GM19324 (cell line): ENCODE measurements around the gene WWC2.
"Not testable (repeated sequence)": the region's sequence is repeated elsewhere in the genome, so short reads cannot be mapped to it uniquely, and the experiment has no call there.

ENCODE experiments used
- ATAC-seq: cut with Tn5 transposase; IDR thresholded peaks from one replicate; pipeline ENCODE4 v1.9.1; 2021; ENCODE audit warnings: mild to moderate bottlenecking, moderate library complexity; ENCODE audit not compliant: unreplicated experiment, low FRiP score

The WWC2 gene

DNA sequence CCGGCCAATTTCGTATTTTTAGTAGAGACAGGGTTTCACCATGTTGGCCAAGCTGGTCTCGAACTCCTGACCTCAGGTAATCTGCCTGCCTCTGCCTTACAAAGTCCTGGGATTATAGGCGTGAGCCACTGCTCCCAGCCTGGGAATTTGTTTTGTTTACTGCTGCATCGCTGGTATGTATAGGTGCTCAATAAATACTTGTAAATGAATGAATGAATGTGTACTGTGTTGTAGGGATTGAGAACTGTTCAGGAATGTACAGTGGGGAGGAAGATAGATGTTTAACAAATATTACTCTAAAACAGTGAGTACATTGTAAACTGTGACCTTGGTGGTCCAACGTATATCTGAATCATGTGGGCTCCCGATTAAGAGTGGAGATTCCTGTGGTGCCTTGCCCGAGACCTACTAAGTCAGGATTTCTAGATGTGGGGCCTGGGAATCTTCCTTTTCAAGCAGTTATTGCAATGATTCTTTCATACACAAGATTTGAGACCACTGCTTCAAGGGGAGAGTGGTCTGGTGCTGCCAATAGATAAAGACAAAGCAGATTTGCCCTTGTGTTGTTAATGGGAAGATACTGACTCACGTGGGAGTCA, 41.0 kb downstream of the WWC2 start:
- ATAC-seq, result no peak

DNA sequence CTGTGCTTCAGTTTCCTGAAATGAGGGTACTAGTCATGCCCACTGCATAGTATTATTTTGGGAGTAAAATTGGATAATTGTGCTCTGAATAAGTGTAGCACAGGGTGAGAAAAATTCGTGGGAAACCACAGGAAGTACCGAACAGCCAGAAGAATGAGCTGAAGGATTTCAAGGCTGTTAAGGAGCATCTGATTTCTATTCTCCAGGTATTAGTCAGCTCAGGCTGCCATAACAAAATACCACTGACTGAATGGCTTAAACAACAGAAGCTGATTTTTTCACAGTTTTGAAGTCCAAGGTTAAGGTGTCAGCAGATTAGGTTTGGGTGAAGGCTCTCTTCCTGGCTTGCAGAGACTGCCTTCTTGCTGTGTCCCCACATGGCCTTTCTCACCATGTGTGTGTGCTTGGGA, 41.9 kb downstream of the WWC2 start:
- ATAC-seq, result no peak

DNA sequence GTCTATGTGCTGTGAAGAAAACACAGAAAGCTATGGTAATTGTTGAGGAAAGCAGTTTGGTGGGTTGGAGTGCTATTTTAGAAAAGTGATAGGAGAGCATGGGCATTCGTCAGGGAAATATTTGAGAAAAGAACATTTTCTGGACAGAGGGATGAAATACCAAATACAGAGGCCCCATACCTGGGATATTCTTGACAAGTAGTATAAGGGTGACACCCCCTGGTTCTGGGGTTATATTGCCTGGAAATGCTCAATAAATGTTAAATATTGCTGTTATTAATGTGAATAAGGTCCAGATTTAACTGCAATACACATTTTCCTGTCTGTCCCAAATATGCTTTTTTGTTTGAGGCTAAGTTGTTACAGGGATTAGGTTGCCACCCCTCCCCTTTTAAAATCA, 42.9 kb downstream of the WWC2 start:
- ATAC-seq, result no peak

DNA sequence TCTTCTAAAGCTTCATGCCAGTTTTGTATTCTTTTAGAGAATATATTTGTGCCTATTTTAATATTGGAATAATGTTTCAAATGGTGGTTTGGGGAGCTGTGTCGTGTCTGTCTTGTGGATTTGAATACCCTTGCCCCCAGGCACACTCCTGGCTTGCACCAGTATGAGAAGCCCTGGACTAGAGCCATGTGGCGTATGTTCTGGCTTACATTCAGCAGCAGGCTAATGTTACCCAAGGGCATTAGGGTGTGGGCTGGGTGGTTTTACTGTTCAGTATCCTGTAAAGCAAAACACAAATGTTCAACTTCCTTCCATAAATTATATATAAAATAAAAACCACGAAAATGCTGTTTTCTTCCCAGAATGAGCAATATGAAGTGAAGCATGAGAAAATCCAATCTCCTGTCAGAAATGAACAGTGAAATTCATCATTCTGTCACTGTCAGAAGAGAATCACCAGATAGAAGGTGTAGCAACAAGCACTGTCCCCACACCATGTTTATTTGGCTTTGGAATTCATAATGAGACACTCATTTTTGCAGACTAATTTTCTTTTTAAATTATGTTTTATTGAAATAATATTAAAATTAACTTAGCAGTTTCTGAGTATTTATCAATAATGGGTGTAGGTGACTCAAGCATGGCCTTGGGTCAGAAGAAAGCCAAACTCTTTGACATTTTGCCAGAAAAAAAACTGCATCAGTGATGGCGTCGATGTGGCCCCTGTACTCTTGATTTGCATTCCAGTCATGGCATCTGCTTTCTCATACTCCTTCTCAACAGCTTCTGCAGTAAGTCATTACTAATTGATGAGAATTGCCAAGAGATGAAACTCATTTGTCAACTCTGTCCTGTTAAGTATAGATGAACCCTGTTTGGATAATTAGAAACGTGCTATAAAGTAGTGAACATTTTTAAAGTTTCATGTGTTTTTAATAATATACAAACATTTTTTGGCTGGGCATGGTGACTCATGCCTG, 43.8 kb downstream of the WWC2 start:
- no peak for ATAC-seq

DNA sequence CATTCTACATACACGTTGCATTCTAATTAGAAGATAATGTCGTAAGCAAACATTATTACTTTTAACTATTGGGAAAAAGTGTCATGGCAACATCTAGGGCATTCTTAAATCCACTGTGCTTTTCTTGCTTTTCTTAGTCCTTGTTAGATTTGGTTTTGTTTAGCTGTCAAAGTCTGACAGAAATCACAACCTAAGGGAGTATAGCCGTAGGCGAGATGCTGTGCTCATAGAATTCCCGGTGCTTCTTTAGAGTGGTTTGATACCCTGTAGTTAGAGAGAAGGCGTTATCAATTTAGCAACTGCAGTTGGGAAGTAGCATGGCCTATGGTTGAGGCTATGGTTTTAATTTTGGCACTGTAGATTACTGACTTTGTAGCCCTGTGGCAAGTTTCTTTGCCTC, 45.7 kb downstream of the WWC2 start:
- no peak for ATAC-seq

DNA sequence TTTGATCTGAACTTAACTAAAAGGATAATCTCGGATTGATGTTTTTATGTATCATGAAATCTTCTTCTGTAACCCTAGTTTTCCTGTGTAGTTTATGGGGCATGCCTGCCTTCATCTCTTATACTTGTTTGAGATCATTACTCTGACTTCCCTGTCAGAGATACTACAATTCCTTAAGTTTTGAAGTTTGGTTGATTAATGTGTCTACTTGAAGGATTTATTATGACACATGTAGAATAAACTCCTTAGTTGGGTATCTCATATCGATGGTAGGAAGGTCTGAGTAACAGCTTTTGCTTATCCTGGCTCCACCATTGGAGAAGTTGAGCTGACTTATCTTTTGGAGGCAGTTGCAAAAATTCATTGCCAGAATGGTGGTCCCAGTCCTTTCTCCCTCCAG, 46.7 kb downstream of the WWC2 start:
- ATAC-seq, result no peak

DNA sequence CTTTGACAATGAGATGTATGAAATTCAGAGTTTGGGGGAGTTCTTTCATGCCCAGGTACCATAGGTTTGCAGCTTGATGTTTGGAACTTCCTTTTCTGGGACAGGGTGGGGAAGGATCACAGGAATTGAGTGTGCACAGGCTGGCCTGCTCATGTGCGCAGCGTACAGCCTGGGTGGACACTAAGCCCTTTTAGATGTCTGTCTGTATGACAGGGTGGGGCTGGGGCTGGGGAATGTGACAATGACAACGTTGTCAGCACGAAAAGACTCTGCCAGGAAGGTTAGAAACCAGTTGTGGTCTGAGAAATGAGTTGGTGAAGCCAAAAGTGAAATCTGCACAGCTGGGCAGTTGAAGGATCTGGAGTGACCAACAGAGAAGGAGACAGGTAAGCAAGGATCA, 47.4 kb downstream of the WWC2 start:
- ATAC-seq, result no peak

DNA sequence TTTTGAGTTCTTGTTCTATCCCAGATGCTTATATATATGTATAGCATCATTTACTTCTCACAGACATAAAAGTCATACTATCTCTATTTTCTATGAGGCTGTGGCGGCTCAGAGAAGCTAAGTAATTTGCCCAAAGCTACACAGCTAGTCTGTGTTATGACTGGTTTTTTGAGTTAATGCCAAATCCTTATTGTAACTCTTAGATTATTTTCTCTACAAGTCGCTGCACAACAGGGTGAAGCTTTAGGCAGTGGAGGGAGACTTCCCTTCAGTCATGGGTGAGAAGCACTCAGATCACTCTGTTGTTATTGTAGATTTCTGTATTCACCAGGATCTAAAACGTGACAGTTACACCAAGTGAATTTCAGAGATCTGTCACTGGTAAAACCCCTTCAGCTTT, 48.1 kb downstream of the WWC2 start:
- no peak for ATAC-seq

DNA sequence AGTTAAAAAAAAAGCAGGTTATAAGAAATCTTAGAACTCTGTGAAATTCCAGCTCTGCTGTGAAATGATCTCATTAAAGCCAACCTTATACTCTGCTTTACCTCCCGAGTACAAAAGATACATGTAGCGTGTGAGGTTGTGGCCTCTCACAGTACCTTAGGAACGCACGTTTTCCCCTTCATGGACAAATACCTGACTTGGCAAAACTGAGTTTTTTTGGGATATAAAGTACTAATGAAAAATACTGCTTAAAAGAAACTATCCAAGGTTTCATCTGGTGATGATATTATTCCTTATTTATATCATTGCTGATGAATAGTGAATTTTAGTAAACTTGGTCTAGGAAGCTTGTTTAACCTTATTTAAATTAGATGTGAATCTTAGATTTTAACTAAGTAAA, 48.9 kb downstream of the WWC2 start:
- ATAC-seq, result no peak

DNA sequence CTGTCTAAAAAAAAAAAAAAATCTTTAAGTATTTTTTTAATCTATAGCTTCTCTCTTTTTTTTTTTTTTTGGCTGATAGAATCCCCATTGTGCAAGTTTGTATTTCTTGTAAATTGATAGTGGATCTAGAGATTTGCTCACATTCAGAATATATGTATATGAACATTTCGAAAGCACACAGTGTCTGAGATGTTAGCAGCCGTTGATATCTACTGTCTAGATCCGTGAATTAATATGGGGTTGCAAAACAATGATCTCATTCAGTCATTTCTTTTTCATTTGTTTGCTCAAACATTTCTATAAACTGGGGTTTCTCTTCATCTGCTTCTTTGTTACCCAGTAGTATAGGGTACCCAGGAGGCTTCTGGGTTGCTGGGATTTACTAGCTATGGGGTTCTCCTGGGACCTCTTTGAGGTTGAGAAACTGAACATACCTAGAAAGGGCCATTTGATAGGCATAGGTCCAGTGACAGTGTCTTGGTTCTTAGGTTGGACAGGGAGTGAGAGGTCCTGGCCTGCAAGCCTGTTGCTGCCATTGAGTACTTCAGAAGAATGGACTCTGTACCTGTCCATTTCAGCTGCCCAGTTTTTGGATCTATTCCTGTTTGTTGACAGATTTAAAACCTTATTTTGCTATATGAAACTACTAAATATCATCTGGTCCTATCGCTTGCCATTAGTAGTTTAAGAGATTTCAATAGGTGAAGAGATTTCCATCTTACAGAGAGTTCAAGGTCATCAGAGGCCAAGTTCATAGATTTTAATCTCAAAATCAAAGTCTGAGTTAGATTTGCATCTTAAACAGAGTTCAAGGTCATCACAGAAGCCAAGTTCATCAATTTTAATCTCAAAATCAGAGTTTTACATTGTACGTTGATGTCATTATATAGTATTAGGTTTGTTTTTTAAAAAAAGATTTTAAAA, 50.8 kb downstream of the WWC2 start:
- no peak for ATAC-seq

DNA sequence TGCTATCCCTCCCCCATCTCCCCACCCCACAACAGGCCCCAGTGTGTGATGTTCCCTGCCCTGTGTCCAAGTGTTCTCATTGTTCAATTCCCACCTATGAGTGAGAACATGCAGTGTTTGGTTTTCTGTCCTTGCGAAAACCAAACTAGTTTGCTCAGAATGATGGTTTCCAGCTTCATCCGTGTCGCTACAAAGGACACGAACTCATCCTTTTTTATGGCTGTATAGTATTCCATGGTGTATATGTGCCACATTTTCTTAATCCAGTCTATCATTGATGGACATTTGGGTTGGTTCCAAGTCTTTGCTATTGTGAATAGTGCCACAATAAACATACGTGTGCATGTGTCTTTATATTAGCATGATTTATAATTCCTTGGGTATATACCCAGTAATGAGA, 51.6 kb downstream of the WWC2 start:
- not testable (repeated sequence) for ATAC-seq

DNA sequence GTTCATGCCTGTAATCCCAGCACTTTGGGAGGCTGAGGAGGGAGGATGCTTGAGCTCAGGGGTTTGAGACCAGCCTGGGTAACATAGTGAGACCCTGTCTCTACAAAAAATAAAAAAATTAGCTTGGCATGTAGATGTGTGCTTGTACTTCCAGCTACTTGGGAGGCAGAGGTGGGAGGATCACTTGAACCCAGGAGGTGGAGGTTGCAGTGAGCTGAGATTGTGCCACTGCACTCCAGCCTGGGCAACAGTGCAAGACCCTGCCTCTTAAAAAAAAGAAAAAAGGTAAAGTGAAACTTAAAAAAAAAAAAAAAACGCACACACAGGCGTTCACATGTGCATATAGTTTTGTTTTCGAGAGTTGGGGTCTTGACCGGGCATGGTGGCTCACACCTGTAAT, 53.2 kb downstream of the WWC2 start:
- ATAC-seq, result not testable (repeated sequence)

DNA sequence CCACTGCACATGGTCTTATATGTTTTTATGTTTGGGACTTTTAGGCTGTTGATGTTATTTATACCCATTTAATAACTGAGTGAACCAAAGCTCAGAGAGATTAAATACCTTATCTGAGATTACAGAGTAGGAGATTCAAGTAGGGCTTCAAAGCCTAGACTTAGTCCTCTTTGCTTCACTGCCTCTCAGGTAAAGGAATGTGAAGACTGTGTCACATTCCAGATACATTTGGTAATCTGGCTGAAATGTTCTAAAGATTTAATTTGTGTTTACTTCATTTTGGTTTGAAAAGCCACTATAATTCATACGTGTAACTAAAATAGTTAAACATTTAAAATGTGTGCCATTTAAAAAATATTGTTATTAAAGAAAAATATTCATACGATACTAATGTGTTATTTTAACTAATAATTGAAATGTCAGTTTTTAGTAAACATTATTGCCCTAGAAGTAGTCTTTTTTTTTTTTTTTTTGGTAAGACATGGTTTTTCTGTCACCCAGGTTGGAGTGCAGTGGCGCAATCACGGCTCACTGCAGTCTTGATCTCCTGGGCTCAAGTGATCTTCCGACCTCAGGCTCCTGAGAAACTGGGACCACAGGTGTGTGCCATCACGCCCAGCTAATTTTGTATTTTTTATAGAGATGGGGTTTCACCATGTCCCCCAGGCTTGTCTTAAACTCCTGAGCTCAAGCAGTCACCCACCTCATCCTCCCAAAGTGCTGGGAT, 54.3 kb downstream of the WWC2 start:
- no peak for ATAC-seq

DNA sequence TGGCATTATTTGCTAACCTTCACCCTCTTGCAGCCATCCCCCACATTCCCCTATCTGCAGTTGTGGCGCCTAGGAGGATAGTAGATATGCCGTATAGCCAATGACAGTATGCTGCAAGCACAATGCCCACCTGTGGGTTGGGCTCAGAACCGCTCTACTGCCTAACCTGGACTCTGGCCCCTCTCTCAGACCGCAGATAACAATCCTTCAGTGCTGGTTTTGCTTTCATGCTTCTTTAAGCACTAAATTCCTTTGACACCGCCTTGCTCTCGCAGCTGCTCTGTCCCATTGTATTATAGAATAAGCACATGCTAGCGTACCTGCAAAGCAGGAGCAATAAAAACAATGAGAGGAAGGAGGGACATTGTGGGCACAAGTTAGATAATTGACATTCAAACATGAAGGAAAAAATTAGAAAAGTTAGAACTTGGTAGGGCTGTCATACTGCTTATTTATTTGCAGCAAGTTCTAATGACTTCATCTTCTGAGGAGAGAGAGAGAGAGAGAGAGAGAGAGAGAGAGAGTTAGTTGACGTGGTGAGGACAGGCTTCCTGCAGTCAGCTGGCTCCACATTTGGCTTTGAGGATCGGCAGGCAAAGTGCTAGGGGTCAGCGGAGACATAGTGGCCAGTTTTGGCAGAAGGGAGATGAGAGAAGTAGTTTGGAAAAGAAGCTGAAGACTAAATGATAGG, 55.8 kb downstream of the WWC2 start:
- ATAC-seq, result no peak

DNA sequence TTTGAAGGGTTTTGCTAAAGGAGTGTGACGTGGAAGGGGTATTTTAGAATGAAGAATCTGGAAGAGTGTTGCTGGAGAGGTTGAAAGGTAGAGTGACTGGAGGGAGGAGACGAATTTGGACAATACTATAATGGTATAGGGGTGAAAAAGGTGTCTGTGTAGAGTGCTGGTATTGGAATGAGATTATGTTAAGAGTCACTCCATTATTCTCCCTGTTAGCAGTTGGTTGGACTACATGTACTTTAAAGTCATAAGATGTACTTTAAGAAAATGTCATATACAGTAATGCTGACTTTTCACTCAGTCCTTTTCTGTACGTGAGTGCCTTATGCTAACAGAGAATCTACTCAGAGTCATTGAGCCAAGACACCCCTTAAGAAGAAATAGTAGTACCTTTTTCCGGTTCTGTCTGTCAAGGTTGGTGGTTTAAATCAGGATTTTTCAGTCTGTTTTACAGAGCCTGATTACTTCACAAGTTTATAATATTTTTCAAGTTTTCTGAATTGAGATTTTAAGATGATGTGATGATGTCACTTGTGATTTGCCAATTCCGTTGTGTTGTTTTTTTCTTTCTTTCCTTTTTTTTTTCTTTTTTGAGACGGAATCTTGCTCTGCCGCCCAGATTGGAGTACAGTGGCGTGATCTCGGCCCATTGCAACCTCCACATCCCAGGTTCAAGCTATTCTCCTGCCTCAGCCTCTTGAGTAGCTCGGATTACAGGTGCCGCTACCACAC, 56.6 kb downstream of the WWC2 start:
- ATAC-seq, result no peak

DNA sequence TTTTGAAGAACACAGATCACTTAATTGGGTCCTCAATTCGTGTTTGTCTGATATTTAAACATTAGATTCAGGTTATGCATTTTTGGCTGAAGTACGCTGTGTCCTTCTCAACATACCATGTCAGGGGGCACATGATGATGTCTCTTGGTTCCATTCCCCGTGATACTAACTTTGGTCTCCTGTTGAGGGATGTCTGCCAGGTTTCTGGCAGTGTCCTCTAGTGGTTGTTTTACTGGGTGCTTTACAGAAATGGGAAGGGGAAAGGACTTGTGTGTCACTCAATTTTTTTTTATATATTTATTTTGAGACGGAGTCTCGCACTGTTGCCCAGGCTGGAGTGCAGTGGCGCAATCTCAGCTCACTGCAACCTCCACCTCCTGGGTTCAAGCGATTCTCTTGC, 58.2 kb downstream of the WWC2 start:
- no peak for ATAC-seq

DNA sequence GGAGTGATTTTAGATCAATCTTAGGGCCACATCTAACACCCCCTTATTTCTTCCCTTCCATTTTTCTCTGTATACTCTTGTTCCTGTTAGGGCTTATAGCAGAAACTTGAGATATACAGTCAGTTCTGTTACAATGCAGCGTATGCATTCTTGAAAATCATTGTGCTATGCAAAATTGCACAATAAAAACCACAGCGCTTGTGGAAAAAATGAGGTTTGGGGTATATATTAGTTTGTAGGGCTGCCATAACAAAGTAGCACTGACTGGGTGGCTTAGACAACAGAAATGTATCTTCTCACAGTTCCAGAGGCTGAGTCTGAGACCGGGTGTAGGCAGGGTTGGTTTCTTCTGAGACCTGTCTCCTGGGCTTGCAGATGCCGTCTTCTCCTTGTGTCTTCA, 59.0 kb downstream of the WWC2 start:
- ATAC-seq, result no peak

DNA sequence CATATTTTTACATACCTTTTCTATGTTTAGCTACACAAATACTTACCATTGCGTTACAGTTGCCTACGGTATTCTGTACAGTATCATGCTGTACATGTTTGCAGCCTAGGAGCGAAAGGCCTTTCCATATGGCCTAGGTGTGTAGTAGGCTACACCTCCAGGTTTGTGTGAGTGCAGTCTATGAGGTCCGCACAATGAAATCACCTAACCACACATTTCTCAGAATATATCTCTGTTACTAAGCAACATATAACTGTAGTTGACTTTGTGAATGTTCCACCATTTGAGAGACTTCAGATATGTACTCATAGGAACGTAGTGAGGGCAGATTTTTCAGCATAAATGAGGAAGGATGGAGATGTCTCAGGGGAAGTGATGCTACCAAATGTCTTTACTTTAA, 62.6 kb downstream of the WWC2 start:
- ATAC-seq, result no peak

DNA sequence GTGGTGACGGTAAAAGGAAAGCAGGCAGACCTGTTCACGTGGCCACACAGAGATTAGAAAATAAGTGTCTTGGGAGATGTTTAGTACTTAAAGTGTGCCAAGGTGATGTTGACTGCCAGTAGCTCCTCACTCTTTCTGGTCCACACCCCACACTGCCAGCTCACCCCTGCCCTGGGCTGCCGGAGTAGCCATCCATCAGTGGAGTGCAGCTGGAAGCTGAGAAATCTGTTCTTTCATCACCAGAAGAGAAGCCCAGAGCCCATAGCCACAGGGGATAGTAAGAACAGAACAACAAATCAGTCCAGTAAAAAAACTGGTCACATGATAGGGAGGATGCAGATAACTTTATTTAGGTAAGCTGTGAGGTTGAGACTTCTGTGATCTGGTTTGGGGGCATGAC, 64.1 kb downstream of the WWC2 start:
- no peak for ATAC-seq
